Measurements from ENCODE around the gene OTUD5. TPM values are rescaled to one million over a fixed set of nuclear protein-coding genes. Genes with fewer than 3 reads are reported as not detected.

Gene OTUD5
- total and polyA plus RNA-seq, 7 donors: 17.5 to 38.7 (median 28.3) TPM

DNA sequence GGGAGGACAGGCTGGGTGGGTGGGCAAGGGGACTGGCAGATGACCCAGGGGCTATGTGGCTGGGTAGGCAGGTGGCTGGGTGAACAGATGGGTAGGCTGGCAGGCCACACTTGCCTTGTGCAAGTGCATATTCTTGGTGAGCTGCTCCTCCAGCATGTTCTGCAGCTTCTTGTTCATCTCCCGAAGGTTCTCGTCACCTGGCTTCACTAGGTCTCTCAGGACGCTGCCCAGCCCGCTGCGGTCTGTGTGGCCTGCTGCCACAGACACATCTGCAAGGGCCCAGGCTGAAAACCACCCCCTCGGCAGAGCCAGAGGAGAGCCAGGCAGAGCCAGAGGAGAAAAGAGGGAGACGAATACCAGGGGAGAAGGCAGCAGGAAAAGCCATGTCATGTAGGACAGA lies 17.6 kb upstream of the OTUD5 start:
- 82 to 89% (median 85%) methylated on average over 6 to 7 of the region's 7 CpGs for WGBS, 3 donors
- Histone ChIP-seq H3K9me3 (no peaks in the 10 kb centered on the region), H3K4me1 (no peaks in the 10 kb centered on the region), H3K27ac (no peak overlapping the region), H3K4me3 (no peak overlapping the region), H3K36me3 (ENCODE audit: insufficient read depth in 1 of 2, low read depth in 1 of 2) (peaks cover 0 to 40% of the 10 kb centered on the region in 2 donors), H3K27me3 (ENCODE audit: insufficient read depth in 3 of 3, low read length in 2 of 3) (peaks cover 0 to 18% (median 0%) of the 10 kb centered on the region in 3 donors)
- ATAC-seq (no peak), DNase-seq (no peak)
- TF ChIP-seq, protein P1, sequence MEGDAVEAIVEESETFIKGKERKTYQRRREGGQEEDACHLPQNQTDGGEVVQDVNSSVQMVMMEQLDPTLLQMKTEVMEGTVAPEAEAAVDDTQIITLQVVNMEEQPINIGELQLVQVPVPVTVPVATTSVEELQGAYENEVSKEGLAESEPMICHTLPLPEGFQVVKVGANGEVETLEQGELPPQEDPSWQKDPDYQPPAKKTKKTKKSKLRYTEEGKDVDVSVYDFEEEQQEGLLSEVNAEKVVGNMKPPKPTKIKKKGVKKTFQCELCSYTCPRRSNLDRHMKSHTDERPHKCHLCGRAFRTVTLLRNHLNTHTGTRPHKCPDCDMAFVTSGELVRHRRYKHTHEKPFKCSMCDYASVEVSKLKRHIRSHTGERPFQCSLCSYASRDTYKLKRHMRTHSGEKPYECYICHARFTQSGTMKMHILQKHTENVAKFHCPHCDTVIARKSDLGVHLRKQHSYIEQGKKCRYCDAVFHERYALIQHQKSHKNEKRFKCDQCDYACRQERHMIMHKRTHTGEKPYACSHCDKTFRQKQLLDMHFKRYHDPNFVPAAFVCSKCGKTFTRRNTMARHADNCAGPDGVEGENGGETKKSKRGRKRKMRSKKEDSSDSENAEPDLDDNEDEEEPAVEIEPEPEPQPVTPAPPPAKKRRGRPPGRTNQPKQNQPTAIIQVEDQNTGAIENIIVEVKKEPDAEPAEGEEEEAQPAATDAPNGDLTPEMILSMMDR (IDR thresholded peaks at IDR 0.05): no peak
- intact Hi-C loops (cut with DNase I): loop anchor here in 1 of 2 donors (10.0 kb wide), 1 partner anchor 70 kb away; the partner anchor contains the start of gene TFE3

DNA sequence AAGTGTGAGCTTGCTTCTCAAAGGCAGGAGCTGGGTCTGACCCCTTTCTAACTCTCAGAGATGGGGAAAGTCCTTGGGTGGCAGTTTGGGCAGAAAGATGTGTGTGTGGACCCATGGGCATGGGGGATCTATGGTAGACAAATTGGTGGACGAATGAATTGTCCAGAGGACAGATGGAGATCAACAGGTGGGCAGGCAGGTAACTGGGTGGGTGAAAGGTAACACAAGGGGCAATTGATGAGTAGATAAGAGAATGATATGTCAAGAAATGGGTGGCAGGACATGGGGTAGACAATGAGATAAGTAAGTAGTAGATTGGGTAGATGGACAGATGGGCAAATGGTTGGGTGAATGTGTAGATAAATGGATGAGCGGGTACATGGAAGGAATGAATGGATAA lies 17.2 kb upstream of the OTUD5 start:
- intact Hi-C loops (cut with DNase I): loop anchor here in 1 of 2 donors (10.0 kb wide), 1 partner anchor 70 kb away; the partner anchor contains the start of gene TFE3
- Histone ChIP-seq H3K4me1 (no peaks in the 10 kb centered on the region), H3K4me3 (no peak overlapping the region), H3K9me3 (no peaks in the 10 kb centered on the region), H3K36me3 (ENCODE audit: insufficient read depth in 1 of 2, low read depth in 1 of 2) (peaks cover 0 to 40% of the 10 kb centered on the region in 2 donors), H3K27me3 (ENCODE audit: insufficient read depth in 3 of 3, low read length in 2 of 3) (peaks cover 0 to 18% (median 0%) of the 10 kb centered on the region in 3 donors), H3K27ac (no peak overlapping the region)
- no peak for DNase-seq
- no peak for ATAC-seq
- WGBS, 3 donors: 79 to 95% (median 88%) methylated on average over 2 of the region's 2 CpGs
- TF ChIP-seq, protein P1 (IDR thresholded peaks at IDR 0.05): no peak

DNA sequence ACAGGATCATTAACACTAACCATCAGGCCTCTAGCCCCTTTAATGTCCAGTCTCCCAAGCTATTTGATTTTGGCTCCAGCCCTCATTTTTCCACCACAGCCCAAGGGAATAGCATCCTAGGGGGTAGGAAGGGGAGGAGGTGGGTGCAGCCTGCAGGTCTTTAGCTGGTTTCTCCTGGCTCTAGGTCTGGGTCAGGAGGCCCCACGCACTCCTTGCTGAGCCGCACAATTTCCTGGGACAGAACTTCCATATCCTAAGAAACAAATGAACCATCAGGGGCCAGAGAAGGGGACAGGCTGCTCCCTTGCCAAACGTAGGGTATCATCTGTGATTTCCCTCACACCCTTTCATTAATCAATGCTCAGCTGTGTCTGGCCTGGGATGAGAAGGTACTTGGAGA lies 16.6 kb upstream of the OTUD5 start:
- WGBS, 3 donors: 83 to 89% (median 84%) methylated on average over 3 of the region's 3 CpGs
- Histone ChIP-seq H3K9me3 (no peaks in the 10 kb centered on the region), H3K4me3 (no peak overlapping the region), H3K4me1 (no peaks in the 10 kb centered on the region), H3K36me3 (ENCODE audit: insufficient read depth in 1 of 2, low read depth in 1 of 2) (peaks cover 0 to 40% of the 10 kb centered on the region in 2 donors), H3K27ac (no peak overlapping the region), H3K27me3 (ENCODE audit: insufficient read depth in 3 of 3, low read length in 2 of 3) (peaks cover 0 to 22% (median 0%) of the 10 kb centered on the region in 3 donors)
- intact Hi-C loops (cut with DNase I): loop anchor here in 1 of 2 donors (10.0 kb wide), 1 partner anchor 71 kb away; the partner anchor contains the start of gene TFE3
- TF ChIP-seq, protein P1 (IDR thresholded peaks at IDR 0.05): no peak
- no peak for ATAC-seq
- DNase-seq: no peak

DNA sequence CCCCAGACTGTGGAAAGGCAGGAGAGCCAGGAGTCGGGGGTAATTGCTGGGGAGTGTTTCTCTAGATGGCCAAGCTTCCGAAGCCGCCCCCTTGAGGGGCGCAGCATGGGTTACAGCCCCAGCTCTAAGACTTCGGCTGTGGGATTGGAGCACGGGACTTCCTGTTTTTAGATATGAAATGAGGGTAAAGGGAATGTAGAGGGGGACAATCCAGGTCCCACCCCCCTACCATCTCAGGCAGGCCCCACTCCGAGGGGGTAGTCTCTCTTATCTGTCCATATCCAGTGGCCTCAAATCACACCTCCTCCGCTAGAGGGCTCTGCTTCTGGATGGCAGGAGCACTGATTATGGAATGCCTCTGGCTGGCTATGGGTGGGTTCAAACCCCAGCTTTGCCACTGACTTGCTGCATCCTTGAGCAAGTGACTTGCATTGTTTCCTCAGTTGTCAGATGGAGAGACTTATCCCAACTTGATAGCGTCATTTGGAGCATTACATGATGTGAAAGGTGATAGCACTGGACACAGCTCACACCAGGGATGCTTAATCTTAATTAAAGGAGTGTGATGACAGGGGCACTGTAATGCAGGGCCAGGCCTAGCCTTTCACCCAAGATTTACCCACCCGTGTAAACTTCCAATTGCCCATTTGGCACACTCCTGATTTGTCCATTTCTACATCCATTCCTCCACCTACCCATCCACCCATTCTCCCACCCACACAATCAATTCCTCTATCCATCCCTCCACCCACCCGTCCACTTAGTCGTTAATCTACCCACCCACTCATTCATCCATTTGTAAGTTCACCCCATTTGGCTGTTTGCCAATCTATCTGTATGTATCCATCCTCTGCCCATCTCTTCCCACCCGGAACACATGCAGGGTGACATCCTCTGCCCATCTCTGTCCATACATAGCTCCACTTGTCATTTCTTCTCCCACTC lies 15.1 kb upstream of the OTUD5 start:
- no peaks in the 10 kb centered on the region for H3K4me1 ChIP-seq
- WGBS, 3 donors: 18 to 41% (median 24%) methylated on average over 11 to 13 of the region's 13 CpGs

More for the DNA sequence above, 15.1 kb upstream of the OTUD5 start:
- TF ChIP-seq, protein P1 (IDR thresholded peaks at IDR 0.05): peak; percentile 45
- peak in 1 of 2 donors; percentile 27 for DNase-seq
- H3K36me3 ChIP-seq (ENCODE audit: insufficient read depth in 1 of 2, low read depth in 1 of 2): peaks cover 0 to 29% of the 10 kb centered on the region in 2 donors
- intact Hi-C loops (cut with DNase I): loop anchor here in 1 of 2 donors (10.0 kb wide), 1 partner anchor 72 kb away; the partner anchor contains the start of gene TFE3
- H3K27ac ChIP-seq: no peak overlapping the region
- peaks cover 0 to 19% (median 0%) of the 10 kb centered on the region in 3 donors for H3K27me3 ChIP-seq (ENCODE audit: insufficient read depth in 3 of 3, low read length in 2 of 3)
- H3K9me3 ChIP-seq: no peaks in the 10 kb centered on the region
- peak overlapping the region; percentile 50 for H3K4me3 ChIP-seq
- ATAC-seq: peak; percentile 58 to 83 (median 70)
